Measurements from ENCODE around the gene ANKRD34A. TPM values are rescaled to one million over a fixed set of nuclear protein-coding genes. Genes with fewer than 3 reads are reported as not detected.

ANKRD34A gene
- total and polyA plus RNA-seq, 2 of the 13 experiments (the other 11 are each of a cell fraction or from before 2014, with no cell fraction given), result 0.05 to 0.07 TPM

DNA sequence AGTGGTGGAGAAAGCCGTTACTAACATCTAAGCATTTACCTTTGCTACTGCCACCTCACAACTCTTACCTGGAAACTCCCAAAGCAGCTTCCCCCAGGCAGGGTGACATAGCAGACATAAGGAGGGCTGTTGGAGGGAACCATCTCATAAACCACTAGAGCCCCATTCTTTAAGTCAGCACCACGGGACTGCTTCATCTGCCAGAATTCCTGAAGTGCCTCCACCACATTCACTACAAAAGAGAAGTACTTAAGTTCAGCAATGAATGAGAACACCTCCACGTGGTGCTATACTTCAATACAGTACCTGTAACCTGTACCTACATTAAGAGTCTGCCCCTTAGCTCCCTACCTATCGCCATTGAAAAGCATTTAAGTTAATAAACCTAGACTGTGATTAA is 16.8 kb downstream of the ANKRD34A start:
- Histone ChIP-seq H3K9ac (ENCODE audit: insufficient read depth, low read depth, low read length) (no peak overlapping the region), H4K20me1 (ENCODE audit: insufficient read depth, low read length) (no peaks in the 10 kb centered on the region), H3K27ac (ENCODE audit: extremely low read length, insufficient read depth, low read length) (no peak overlapping the region), H3K79me2 (ENCODE audit: insufficient read depth, low read length) (no peaks in the 10 kb centered on the region), H2AFZ (ENCODE audit: low read length) (no peak overlapping the region), H3K36me3 (replicated peaks in 1 of 2; ENCODE audit: control insufficient read depth in 1 of 2, insufficient read depth in 2 of 2, low read length in 2 of 2) (peaks cover 4 to 10% of the 10 kb centered on the region in 2 experiments; a peak in 4 of 5 replicates), H3K27me3 (ENCODE audit: control insufficient read depth in 1 of 2, insufficient read depth in 2 of 2, low read length in 2 of 2) (no peaks in the 10 kb centered on the region), H3K4me3 (replicated peaks in 1 of 3; ENCODE audit: insufficient read depth in 1 of 3, low read depth in 2 of 3, low read length in 3 of 3) (no peak overlapping the region), H3K9me3 (ENCODE audit: low read length) (no peaks in the 10 kb centered on the region), H3K4me1 (ENCODE audit: insufficient read depth, low read length) (peaks cover 6% of the 10 kb centered on the region), H3K4me2 (ENCODE audit: low read depth, low read length) (no peak overlapping the region)
- DNase-seq (ENCODE audit: low spot score), result no peak
- ChIA-PET POLR2A (no interaction called here), CTCF (ENCODE audit: low intra/inter-chr PET ratio, low total read pairs) (no interaction called here)
- TF ChIP-seq ZNF337 (CRISPR knock-in tag; IDR thresholded peaks at IDR 0.05; ENCODE audit: borderline replicate concordance, low read depth) (no peak), NBN (conservative IDR thresholded peaks at IDR 0.05) (no peak), U2AF2 (IDR thresholded peaks at IDR 0.05; ENCODE audit: low read depth, low read length) (no peak), ZNF839 (CRISPR knock-in tag; IDR thresholded peaks at IDR 0.05; ENCODE audit: borderline replicate concordance) (no peak), KAT7 (CRISPR knock-in tag; IDR thresholded peaks at IDR 0.05; ENCODE audit: borderline replicate concordance) (no peak), HOXA3 (CRISPR knock-in tag; IDR thresholded peaks at IDR 0.05) (no peak), NR2F2 (IDR thresholded peaks at IDR 0.05; ENCODE audit: borderline replicate concordance, low read depth) (no peak), ZSCAN25 (CRISPR knock-in tag; IDR thresholded peaks at IDR 0.05) (no peak)
- TF ChIP-seq, protein P1, sequence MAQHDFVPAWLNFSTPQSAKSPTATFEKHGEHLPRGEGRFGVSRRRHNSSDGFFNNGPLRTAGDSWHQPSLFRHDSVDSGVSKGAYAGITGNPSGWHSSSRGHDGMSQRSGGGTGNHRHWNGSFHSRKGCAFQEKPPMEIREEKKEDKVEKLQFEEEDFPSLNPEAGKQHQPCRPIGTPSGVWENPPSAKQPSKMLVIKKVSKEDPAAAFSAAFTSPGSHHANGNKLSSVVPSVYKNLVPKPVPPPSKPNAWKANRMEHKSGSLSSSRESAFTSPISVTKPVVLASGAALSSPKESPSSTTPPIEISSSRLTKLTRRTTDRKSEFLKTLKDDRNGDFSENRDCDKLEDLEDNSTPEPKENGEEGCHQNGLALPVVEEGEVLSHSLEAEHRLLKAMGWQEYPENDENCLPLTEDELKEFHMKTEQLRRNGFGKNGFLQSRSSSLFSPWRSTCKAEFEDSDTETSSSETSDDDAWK (CRISPR knock-in tag; IDR thresholded peaks at IDR 0.05), result no peak
- in situ Hi-C loops (cut with HindIII; ENCODE audit: extremely low pct_ligation_motif_present, low pct_unique_long_range_greater_than_20kb) (no loop called here), intact Hi-C loops (cut with micrococcal nuclease; ENCODE audit: unreplicated experiment) (no loop called here)
- WGBS (ENCODE audit: low lambda C conversion rate), result 89% methylated on average over 4 of the region's 4 CpGs
- no peak for FAIRE-seq
- no TSS peak for BruUV-seq (replicated peaks)
- ATAC-seq, result no peak
